Activated naive CD8-positive, alpha-beta T cell (primary cell): Measurements from ENCODE around the gene HDAC8.
"Not testable (repeated sequence)": the region's sequence is repeated elsewhere in the genome, so short reads cannot be mapped to it uniquely, and the experiment has no call there.

ENCODE experiments used
- H3K27ac Mint-ChIP-seq: one replicate; pipeline ENCODE4 v1.8.0; 2021; ENCODE audit warnings: mixed read lengths
- H3K27me3 Mint-ChIP-seq: one replicate; pipeline ENCODE4 v1.8.0; 2021; ENCODE audit warnings: mixed read lengths
- H3K36me3 Mint-ChIP-seq: one replicate; pipeline ENCODE4 v1.8.0; 2021; ENCODE audit warnings: mixed read lengths
- H3K4me1 Mint-ChIP-seq: one replicate; pipeline ENCODE4 v1.8.0; 2021; ENCODE audit warnings: low read depth, mixed read lengths
- H3K4me3 Mint-ChIP-seq: one replicate; pipeline ENCODE4 v1.8.0; 2021; ENCODE audit warnings: mild to moderate bottlenecking, mixed read lengths
- H3K9me3 Mint-ChIP-seq: one replicate; pipeline ENCODE4 v1.8.0; 2021; ENCODE audit warnings: low read depth, mixed read lengths

HDAC8 gene

GRCh38 chrX:72440764-72441163 is 131.9 kb downstream of the HDAC8 start:
- H3K27ac Mint-ChIP-seq, H3K4me1 Mint-ChIP-seq, H3K9me3 Mint-ChIP-seq, H3K27me3 Mint-ChIP-seq, H3K4me3 Mint-ChIP-seq: not testable (repeated sequence)
- peaks cover 26% of the 10 kb centered on the region for H3K36me3 Mint-ChIP-seq

- Mint-ChIP-seq H3K4me1 (no peaks in the 10 kb centered on the region), H3K9me3 (peaks cover 10% of the 10 kb centered on the region), H3K27me3 (no peaks in the 10 kb centered on the region), H3K27ac (no peak overlapping the region), H3K4me3 (no peak overlapping the region), H3K36me3 (peaks cover 42% of the 10 kb centered on the region)
Measured at GRCh38 chrX:72436010-72436409, 136.6 kb downstream of the HDAC8 start.

- no peaks in the 10 kb centered on the region for H3K9me3 Mint-ChIP-seq
- H3K36me3 Mint-ChIP-seq, result peaks cover 31% of the 10 kb centered on the region
- H3K4me1 Mint-ChIP-seq, result no peaks in the 10 kb centered on the region
- no peak overlapping the region for H3K4me3 Mint-ChIP-seq
- H3K27ac Mint-ChIP-seq, result no peak overlapping the region
- H3K27me3 Mint-ChIP-seq, result no peaks in the 10 kb centered on the region
Measured at GRCh38 chrX:72430405-72430968, 142.2 kb downstream of the HDAC8 start.

GRCh38 chrX:72421797-72422196 is 150.8 kb downstream of the HDAC8 start:
- H3K4me3 Mint-ChIP-seq, result no peak overlapping the region
- H3K4me1 Mint-ChIP-seq, result no peaks in the 10 kb centered on the region

GRCh38 chrX:72409993-72410392 is 162.7 kb downstream of the HDAC8 start:
- peaks cover 4% of the 10 kb centered on the region for H3K9me3 Mint-ChIP-seq
- no peaks in the 10 kb centered on the region for H3K27me3 Mint-ChIP-seq
- no peaks in the 10 kb centered on the region for H3K4me1 Mint-ChIP-seq
- H3K4me3 Mint-ChIP-seq, result no peak overlapping the region
- H3K36me3 Mint-ChIP-seq, result peaks cover 14% of the 10 kb centered on the region
- H3K27ac Mint-ChIP-seq, result no peak overlapping the region

More at GRCh38 chrX:72421797-72422196, 150.8 kb downstream of the HDAC8 start:
- peaks cover 7% of the 10 kb centered on the region for H3K9me3 Mint-ChIP-seq
- H3K36me3 Mint-ChIP-seq, result peaks cover 27% of the 10 kb centered on the region
- no peaks in the 10 kb centered on the region for H3K27me3 Mint-ChIP-seq
- no peak overlapping the region for H3K27ac Mint-ChIP-seq

GRCh38 chrX:72408885-72409284 is 163.8 kb downstream of the HDAC8 start:
- peaks cover 9% of the 10 kb centered on the region for H3K36me3 Mint-ChIP-seq
- H3K4me3 Mint-ChIP-seq, result no peak overlapping the region
- H3K4me1 Mint-ChIP-seq, result no peaks in the 10 kb centered on the region
- H3K9me3 Mint-ChIP-seq, result no peaks in the 10 kb centered on the region
- no peaks in the 10 kb centered on the region for H3K27me3 Mint-ChIP-seq
- H3K27ac Mint-ChIP-seq, result no peak overlapping the region

GRCh38 chrX:72405136-72405535 is 167.5 kb downstream of the HDAC8 start:
- not testable (repeated sequence) for H3K27me3 Mint-ChIP-seq, H3K4me3 Mint-ChIP-seq, H3K27ac Mint-ChIP-seq, H3K9me3 Mint-ChIP-seq, H3K36me3 Mint-ChIP-seq, H3K4me1 Mint-ChIP-seq

GRCh38 chrX:72402614-72403013 is 170.0 kb downstream of the HDAC8 start:
- Mint-ChIP-seq H3K4me1 (no peaks in the 10 kb centered on the region), H3K27ac (no peak overlapping the region), H3K36me3 (peaks cover 9% of the 10 kb centered on the region), H3K9me3 (peaks cover 5% of the 10 kb centered on the region), H3K4me3 (no peak overlapping the region), H3K27me3 (no peaks in the 10 kb centered on the region)

GRCh38 chrX:72399816-72400215 is 172.8 kb downstream of the HDAC8 start:
- no peaks in the 10 kb centered on the region for H3K4me1 Mint-ChIP-seq
- peaks cover 11% of the 10 kb centered on the region for H3K36me3 Mint-ChIP-seq
- no peaks in the 10 kb centered on the region for H3K27me3 Mint-ChIP-seq
- H3K9me3 Mint-ChIP-seq, result peaks cover 5% of the 10 kb centered on the region
- no peak overlapping the region for H3K4me3 Mint-ChIP-seq
- H3K27ac Mint-ChIP-seq, result no peak overlapping the region

GRCh38 chrX:72396117-72396516 is 176.5 kb downstream of the HDAC8 start:
- no peak overlapping the region for H3K4me3 Mint-ChIP-seq
- peaks cover 14% of the 10 kb centered on the region for H3K36me3 Mint-ChIP-seq
- H3K27ac Mint-ChIP-seq, result no peak overlapping the region
- peaks cover 5% of the 10 kb centered on the region for H3K9me3 Mint-ChIP-seq
- no peaks in the 10 kb centered on the region for H3K4me1 Mint-ChIP-seq
- no peaks in the 10 kb centered on the region for H3K27me3 Mint-ChIP-seq

- peaks cover 3% of the 10 kb centered on the region for H3K9me3 Mint-ChIP-seq
- H3K4me1 Mint-ChIP-seq, result no peaks in the 10 kb centered on the region
- H3K36me3 Mint-ChIP-seq, result peaks cover 12% of the 10 kb centered on the region
- no peak overlapping the region for H3K4me3 Mint-ChIP-seq
- H3K27ac Mint-ChIP-seq, result no peak overlapping the region
- no peaks in the 10 kb centered on the region for H3K27me3 Mint-ChIP-seq
Measured at GRCh38 chrX:72395237-72395636, 177.4 kb downstream of the HDAC8 start.

GRCh38 chrX:72394518-72395170 is 178.0 kb downstream of the HDAC8 start:
- no peaks in the 10 kb centered on the region for H3K27me3 Mint-ChIP-seq
- H3K27ac Mint-ChIP-seq, result no peak overlapping the region
- no peaks in the 10 kb centered on the region for H3K4me1 Mint-ChIP-seq
- H3K9me3 Mint-ChIP-seq, result no peaks in the 10 kb centered on the region
- H3K4me3 Mint-ChIP-seq, result no peak overlapping the region
- peaks cover 7% of the 10 kb centered on the region for H3K36me3 Mint-ChIP-seq

- Mint-ChIP-seq H3K4me1 (no peaks in the 10 kb centered on the region), H3K4me3 (no peak overlapping the region), H3K36me3 (peaks cover 7% of the 10 kb centered on the region), H3K27ac (no peak overlapping the region), H3K9me3 (no peaks in the 10 kb centered on the region), H3K27me3 (no peaks in the 10 kb centered on the region)
Measured at GRCh38 chrX:72393836-72394517, 178.7 kb downstream of the HDAC8 start.

- Mint-ChIP-seq H3K4me3 (no peak overlapping the region), H3K27ac (no peak overlapping the region), H3K27me3 (no peaks in the 10 kb centered on the region), H3K9me3 (no peaks in the 10 kb centered on the region), H3K4me1 (no peaks in the 10 kb centered on the region), H3K36me3 (peaks cover 10% of the 10 kb centered on the region)
Measured at GRCh38 chrX:72392816-72393800, 179.5 kb downstream of the HDAC8 start.

GRCh38 chrX:72392042-72392441 is 180.6 kb downstream of the HDAC8 start:
- Mint-ChIP-seq H3K4me3 (no peak overlapping the region), H3K4me1 (no peaks in the 10 kb centered on the region), H3K27me3 (no peaks in the 10 kb centered on the region), H3K36me3 (peaks cover 9% of the 10 kb centered on the region), H3K27ac (no peak overlapping the region), H3K9me3 (no peaks in the 10 kb centered on the region)
